Coronary artery (tissue), 2 donors: ENCODE measurements around the gene BCL2.
A peak's percentile ranks its signal among the peaks of the same experiment; 100 is the strongest.

Experiments
- DNase-seq: peaks from one replicate; pipeline ENCODE4 v3.0.0-alpha.2; 2017; ENCODE audit warnings: low spot score
- H3K27ac ChIP-seq, 2 donors: fragments of 200-600 bp; sonication (generic); one replicate each; pipeline ENCODE4 v1.5.1; 2016 to 2019
- H3K4me3 ChIP-seq: fragments of 200-600 bp; sonication (generic); 2 replicates; pipeline ENCODE4 v1.5.1; 2016; ENCODE audit warnings: mild to moderate bottlenecking, moderate library complexity
- TF ChIP-seq, protein P1 (sequence below): fragments of 200-600 bp; sonication (generic); IDR thresholded peaks from one replicate; pipeline ENCODE4 v1.5.1; 2019; ENCODE audit warnings: antibody characterized with exemption

BCL2 gene

DNA sequence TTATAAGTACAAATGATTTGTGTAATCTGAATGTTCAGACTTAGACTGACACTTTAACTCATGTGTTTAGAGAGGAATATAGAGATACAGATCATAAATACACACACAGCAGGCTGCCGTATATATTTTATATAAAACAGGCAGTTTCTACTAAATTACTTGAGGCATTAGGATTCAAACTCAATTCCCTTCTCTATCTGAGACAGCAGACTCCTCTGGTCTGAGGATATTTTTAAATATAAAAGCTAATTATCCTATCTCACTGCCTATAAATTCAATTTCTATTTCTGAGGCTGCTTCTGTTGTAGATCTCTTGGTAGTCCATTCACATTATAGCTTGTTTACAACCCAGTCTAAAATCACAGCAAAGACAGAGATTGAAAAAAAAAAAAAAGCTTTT lies 46.9 kb downstream of the BCL2 start:
- Histone ChIP-seq H3K4me3 (no peak overlapping the region), H3K27ac (no peak overlapping the region)
- DNase-seq: no peak
- TF ChIP-seq, protein P1, sequence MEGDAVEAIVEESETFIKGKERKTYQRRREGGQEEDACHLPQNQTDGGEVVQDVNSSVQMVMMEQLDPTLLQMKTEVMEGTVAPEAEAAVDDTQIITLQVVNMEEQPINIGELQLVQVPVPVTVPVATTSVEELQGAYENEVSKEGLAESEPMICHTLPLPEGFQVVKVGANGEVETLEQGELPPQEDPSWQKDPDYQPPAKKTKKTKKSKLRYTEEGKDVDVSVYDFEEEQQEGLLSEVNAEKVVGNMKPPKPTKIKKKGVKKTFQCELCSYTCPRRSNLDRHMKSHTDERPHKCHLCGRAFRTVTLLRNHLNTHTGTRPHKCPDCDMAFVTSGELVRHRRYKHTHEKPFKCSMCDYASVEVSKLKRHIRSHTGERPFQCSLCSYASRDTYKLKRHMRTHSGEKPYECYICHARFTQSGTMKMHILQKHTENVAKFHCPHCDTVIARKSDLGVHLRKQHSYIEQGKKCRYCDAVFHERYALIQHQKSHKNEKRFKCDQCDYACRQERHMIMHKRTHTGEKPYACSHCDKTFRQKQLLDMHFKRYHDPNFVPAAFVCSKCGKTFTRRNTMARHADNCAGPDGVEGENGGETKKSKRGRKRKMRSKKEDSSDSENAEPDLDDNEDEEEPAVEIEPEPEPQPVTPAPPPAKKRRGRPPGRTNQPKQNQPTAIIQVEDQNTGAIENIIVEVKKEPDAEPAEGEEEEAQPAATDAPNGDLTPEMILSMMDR: no peak

- TF ChIP-seq, protein P1: no peak
- no peak for DNase-seq
- peak overlapping the region in 1 of 2 donors; percentile 45 for H3K27ac ChIP-seq
- peak overlapping the region; percentile 21 for H3K4me3 ChIP-seq
Observed at GRCh38 chr18:63271881-63272299, 47.7 kb downstream of the BCL2 start.

- Histone ChIP-seq H3K27ac (no peak overlapping the region), H3K4me3 (no peak overlapping the region)
- DNase-seq: no peak
- TF ChIP-seq, protein P1: no peak
Observed at GRCh38 chr18:63271148-63271547, 48.4 kb downstream of the BCL2 start.

DNA sequence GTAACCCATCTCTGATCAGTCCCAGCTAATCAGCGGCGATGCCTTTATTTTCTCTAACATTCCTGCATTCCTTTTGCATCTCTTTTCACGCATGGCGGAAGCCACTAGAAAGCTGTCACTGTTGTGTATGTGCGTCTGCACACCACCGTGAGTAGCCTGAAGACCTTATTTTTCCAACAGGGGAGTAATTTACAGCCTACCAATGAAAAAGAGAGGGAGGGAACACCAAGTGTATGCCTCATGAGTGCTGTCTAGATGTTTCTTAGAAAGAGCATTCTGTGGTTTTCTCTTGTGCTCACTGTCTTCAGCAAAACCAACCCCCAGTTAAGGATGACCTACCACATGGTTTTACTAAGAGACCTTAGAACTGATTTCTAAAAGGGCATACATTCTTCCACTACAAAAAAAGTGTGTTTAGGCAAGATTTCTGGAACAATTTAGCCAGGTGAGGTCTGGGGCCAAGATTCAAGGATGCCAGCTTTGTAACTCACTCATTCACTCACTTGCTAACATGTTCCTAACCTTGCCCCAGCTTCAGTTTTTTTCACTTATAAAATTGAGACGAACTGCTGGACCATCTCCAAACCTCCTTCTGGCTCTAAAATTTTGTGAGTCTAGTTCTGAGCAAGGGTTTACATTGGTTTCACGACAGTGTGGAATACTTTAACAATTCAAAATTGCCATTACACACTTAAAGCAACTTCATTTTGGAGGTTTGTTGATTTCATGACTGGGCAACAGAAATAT lies 51.4 kb downstream of the BCL2 start:
- TF ChIP-seq, protein P1: no peak
- DNase-seq: no peak
- Histone ChIP-seq H3K4me3 (no peak overlapping the region), H3K27ac (no peak overlapping the region)

GRCh38 chr18:63266888-63267790 lies 52.4 kb downstream of the BCL2 start:
- H3K4me3 ChIP-seq: no peak overlapping the region
- TF ChIP-seq, protein P1: no peak
- H3K27ac ChIP-seq: no peak overlapping the region
- no peak for DNase-seq

DNA sequence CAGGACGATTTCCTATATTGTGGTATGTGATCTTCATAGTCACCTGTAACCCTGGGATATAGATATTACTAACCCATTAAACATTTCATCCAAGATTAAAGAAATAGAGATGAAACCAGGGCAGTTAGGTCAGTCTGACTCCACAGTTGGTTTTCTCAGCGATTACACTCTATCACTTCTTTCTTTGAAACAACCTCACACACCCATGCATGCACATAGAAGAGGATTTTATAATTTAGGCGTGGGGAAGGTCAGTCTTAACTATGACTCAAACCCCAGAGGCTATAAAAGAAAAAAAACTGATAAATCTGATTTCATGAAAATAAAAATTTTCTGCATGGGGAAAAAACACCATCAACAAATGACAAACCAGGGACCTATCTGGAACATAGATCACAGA lies 54.2 kb downstream of the BCL2 start:
- TF ChIP-seq, protein P1: no peak
- no peak for DNase-seq
- Histone ChIP-seq H3K27ac (no peak overlapping the region), H3K4me3 (no peak overlapping the region)
